IMR-90 (cell line): ENCODE data around the gene SREK1IP1. TPM values are rescaled to one million over a fixed set of nuclear protein-coding genes. Genes with fewer than 3 reads are reported as not detected.

ENCODE experiments used
- ATAC-seq: fragments of 200-7000 bp; cut with Tn5 transposase; 2 replicates; pipeline ENCODE4 v1.9.1; 2020; ENCODE audit warnings: low read depth, mild to moderate bottlenecking, moderate library complexity
- BruUV-seq: library from RNA; stranded (reverse); fragments of 400-500 nt; replicated peaks from 2 replicates; lab custom pipeline; 2021; lab: Mats Ljungman, UMichigan
- CTCF ChIA-PET: fragments of 300-600 bp; formaldehyde crosslinking; extraction: SDS; loops from one replicate; lab custom pipeline; 2021; ENCODE audit warnings: antibody characterized with exemption; lab: Yijun Ruan, JAX
- POLR2A ChIA-PET: fragments of 300-600 bp; sonication (Branson Sonifier 250); formaldehyde crosslinking; loops from one replicate; lab custom pipeline; 2022; ENCODE audit warnings: antibody characterized with exemption; ENCODE audit not compliant: unreplicated experiment; lab: Charles Lee
- DNase-seq: peaks from one replicate; pipeline ENCODE4 v3.0.0; 2013
- H2AFZ ChIP-seq: replicated peaks from 2 replicates; pipeline ENCODE3; 2013; ENCODE audit warnings: low read length, mild to moderate bottlenecking; ENCODE audit not compliant: poor library complexity
- H2AK5ac ChIP-seq: 2 replicates; pipeline ENCODE4 v1.6.1; 2013; ENCODE audit warnings: low read depth, low read length, inconsistent platforms
- H2AK9ac ChIP-seq: replicated peaks from 2 replicates; pipeline ENCODE3; 2013; ENCODE audit warnings: mild to moderate bottlenecking, low read depth, low read length, moderate library complexity; ENCODE audit not compliant: poor library complexity
- H2BK120ac ChIP-seq: 2 replicates; pipeline ENCODE4 v1.6.1; 2013; ENCODE audit warnings: low read depth, low read length, inconsistent platforms
- H2BK15ac ChIP-seq: 3 replicates; pipeline ENCODE4 v1.6.1; 2013; ENCODE audit warnings: low read depth, low read length, inconsistent platforms
- H2BK20ac ChIP-seq: 2 replicates; pipeline ENCODE4 v1.6.1; 2013; ENCODE audit warnings: low read depth, mild to moderate bottlenecking, inconsistent platforms, low read length, moderate library complexity
- H2BK5ac ChIP-seq: 2 replicates; pipeline ENCODE4 v1.6.1; 2013; ENCODE audit warnings: mild to moderate bottlenecking, low read depth, low read length, inconsistent platforms; ENCODE audit not compliant: poor library complexity, severe bottlenecking
- H3K14ac ChIP-seq: replicated peaks from 2 replicates; pipeline ENCODE4 v1.6.1; 2013; ENCODE audit warnings: low read depth, low read length, inconsistent platforms
- H3K18ac ChIP-seq: 2 replicates; pipeline ENCODE4 v1.6.1; 2013; ENCODE audit warnings: low read depth, low read length, control low read depth
- H3K23ac ChIP-seq: 2 replicates; pipeline ENCODE4 v1.6.1; 2013; ENCODE audit warnings: low read depth, low read length, inconsistent platforms
- H3K27ac ChIP-seq: 2 replicates; pipeline ENCODE4 v1.5.1; 2013; ENCODE audit warnings: mild to moderate bottlenecking, control low read depth, low read length; ENCODE audit not compliant: insufficient read depth
- H3K27me3 ChIP-seq: 2 replicates; pipeline ENCODE4 v1.6.1; 2013; ENCODE audit warnings: low read length; ENCODE audit not compliant: control insufficient read depth, insufficient read depth
- H3K36me3 ChIP-seq: 2 replicates; pipeline ENCODE4 v1.6.1; 2013; ENCODE audit warnings: low read length, mixed read lengths; ENCODE audit not compliant: control insufficient read depth, insufficient read depth
- H3K4ac ChIP-seq: 2 replicates; pipeline ENCODE4 v1.6.1; 2013; ENCODE audit warnings: low read depth, low read length, inconsistent platforms
- H3K4me1 ChIP-seq: 2 replicates; pipeline ENCODE4 v1.6.1; 2013; ENCODE audit warnings: low read length, mixed read lengths; ENCODE audit not compliant: control insufficient read depth, insufficient read depth
- H3K4me2 ChIP-seq: 2 replicates; pipeline ENCODE4 v1.6.1; 2013; ENCODE audit warnings: low read depth, mild to moderate bottlenecking, control low read depth, low read length, moderate library complexity
- H3K4me3 ChIP-seq: 2 replicates; pipeline ENCODE4 v1.5.1; 2013; ENCODE audit warnings: low read depth, mild to moderate bottlenecking, control low read depth, low read length, moderate library complexity; ENCODE audit not compliant: insufficient read depth
- H3K56ac ChIP-seq: 2 replicates; pipeline ENCODE4 v1.6.1; 2013; ENCODE audit warnings: low read length, inconsistent platforms; ENCODE audit not compliant: insufficient read depth; ENCODE audit errors: extremely low read depth
- H3K79me1 ChIP-seq, 2 experiments: 2 replicates each; pipeline ENCODE4 v1.6.1; 2013; ENCODE audit warnings: low read length in 2 of 2, inconsistent platforms in 1 of 2, low read depth in 1 of 2
- H3K9ac ChIP-seq: 2 replicates; pipeline ENCODE4 v1.6.1; 2013; ENCODE audit warnings: low read depth, low read length, control low read depth
- H3K9me1 ChIP-seq: 2 replicates; pipeline ENCODE4 v1.6.1; 2013; ENCODE audit warnings: low read length, inconsistent platforms; ENCODE audit not compliant: insufficient read depth
- H3K9me3 ChIP-seq: 2 replicates; pipeline ENCODE4 v1.6.1; 2013; ENCODE audit warnings: low read length; ENCODE audit not compliant: control insufficient read depth, insufficient read depth
- H4K20me1 ChIP-seq: 2 replicates; pipeline ENCODE4 v1.6.1; 2013; ENCODE audit warnings: low read length, inconsistent platforms; ENCODE audit not compliant: insufficient read depth
- H4K5ac ChIP-seq: 2 replicates; pipeline ENCODE4 v1.6.1; 2013; ENCODE audit warnings: mild to moderate bottlenecking, low read depth, low read length, control low read depth
- H4K8ac ChIP-seq, 2 experiments: 2 replicates each; pipeline ENCODE4 v1.6.1; 2013; ENCODE audit warnings: low read depth in 2 of 2, low read length in 2 of 2, control low read depth in 1 of 2, inconsistent platforms in 1 of 2
- H4K91ac ChIP-seq: 2 replicates; pipeline ENCODE4 v1.6.1; 2013; ENCODE audit warnings: low read depth, low read length, inconsistent platforms; ENCODE audit not compliant: insufficient read depth
- CEBPB ChIP-seq: IDR thresholded peaks from 2 replicates; pipeline ENCODE4 v1.6.1; 2012; ENCODE audit warnings: low read depth, low read length, improper control_type of control experiment
- FOS ChIP-seq: fragments of 150-350 bp; IDR thresholded peaks from 2 replicates; pipeline ENCODE4 v1.6.1; 2016; ENCODE audit warnings: low read depth, low read length
- MAFK ChIP-seq: IDR thresholded peaks from 2 replicates; pipeline ENCODE4 v1.6.1; 2012; ENCODE audit warnings: low read depth, low read length, improper control_type of control experiment
- MAZ ChIP-seq: IDR thresholded peaks from 2 replicates; pipeline ENCODE4 v1.6.1; 2012; ENCODE audit warnings: low read depth, mild to moderate bottlenecking, low read length, improper control_type of control experiment, moderate library complexity, borderline replicate concordance
- MXI1 ChIP-seq: IDR thresholded peaks from 2 replicates; pipeline ENCODE4 v1.6.1; 2012; ENCODE audit warnings: low read depth, mild to moderate bottlenecking, low read length, moderate library complexity, borderline replicate concordance
- NFE2L2 ChIP-seq: fragments of 150-350 bp; IDR thresholded peaks from 2 replicates; pipeline ENCODE4 v1.6.1; 2016; ENCODE audit warnings: low read depth, mild to moderate bottlenecking, low read length
- RCOR1 ChIP-seq: IDR thresholded peaks from 2 replicates; pipeline ENCODE4 v1.6.1; 2012; ENCODE audit warnings: mild to moderate bottlenecking, low read length, improper control_type of control experiment; ENCODE audit not compliant: insufficient replicate concordance
- RFX5 ChIP-seq: IDR thresholded peaks from 2 replicates; pipeline ENCODE4 v1.8.0; 2012; ENCODE audit warnings: low read depth, mild to moderate bottlenecking, low read length, moderate library complexity
- WGBS, 2 experiments: methylation state at CpG; one replicate each; pipeline versions ENCODE4 v1.1.5 to v1.1.7; 2013; ENCODE audit warnings: missing lambda C conversion rate in 2 of 2; ENCODE audit not compliant: insufficient read length in 1 of 2; ENCODE audit errors: extremely low coverage in 2 of 2; 5-methylcytosine and 5-hydroxymethylcytosine counted together
- dilution Hi-C: fragments of 300-500 bp; cut with HindIII; formaldehyde crosslinking; loops from one replicate; pipeline ENCODE4 v1.14.3; 2018; ENCODE audit warnings: low sequenced_read_pairs; ENCODE audit not compliant: unreplicated experiment
- in situ Hi-C: fragments of 300-500 bp; cut with MboI; formaldehyde crosslinking; loops from 3 replicates; pipeline ENCODE4 v1.14.3; 2019; ENCODE audit warnings: low sequenced_read_pairs, inconsistent platforms, mixed read lengths
- intact Hi-C: fragments of 100-400 bp; cut with micrococcal nuclease; formaldehyde crosslinking; loops from 2 replicates; pipeline ENCODE4 v1.10.0; 2022
- polyA plus RNA-seq, 3 experiments: library from polyadenylated mRNA; depleted of rRNA; stranded (reverse); fragments of >200 nt; gene quantifications; 2 replicates each; pipeline ENCODE4 v1.2.3, GENCODE V29; 2012; ENCODE audit warnings: low replicate concordance in 1 of 3
- total RNA-seq: library from RNA; depleted of rRNA; stranded (reverse); fragments of >200 nt; gene quantifications from 2 replicates; pipeline ENCODE4 v1.2.3, GENCODE V29; 2012
- TF ChIP-seq, protein P1 (sequence below): conservative IDR thresholded peaks from 2 replicates; pipeline ENCODE4 v1.5.1; 2012; ENCODE audit warnings: mild to moderate bottlenecking, low read depth, low read length, improper control_type of control experiment
- TF ChIP-seq, protein P2 (sequence below): fragments of 150-350 bp; IDR thresholded peaks from 2 replicates; pipeline ENCODE4 v1.6.1; 2017; ENCODE audit warnings: mild to moderate bottlenecking, antibody characterized with exemption, low read length, low read depth

SREK1IP1 gene
- total and polyA plus RNA-seq, 2 of the 4 experiments (the other 2 are of a cell fraction) = 3.3 to 6.5 TPM

DNA sequence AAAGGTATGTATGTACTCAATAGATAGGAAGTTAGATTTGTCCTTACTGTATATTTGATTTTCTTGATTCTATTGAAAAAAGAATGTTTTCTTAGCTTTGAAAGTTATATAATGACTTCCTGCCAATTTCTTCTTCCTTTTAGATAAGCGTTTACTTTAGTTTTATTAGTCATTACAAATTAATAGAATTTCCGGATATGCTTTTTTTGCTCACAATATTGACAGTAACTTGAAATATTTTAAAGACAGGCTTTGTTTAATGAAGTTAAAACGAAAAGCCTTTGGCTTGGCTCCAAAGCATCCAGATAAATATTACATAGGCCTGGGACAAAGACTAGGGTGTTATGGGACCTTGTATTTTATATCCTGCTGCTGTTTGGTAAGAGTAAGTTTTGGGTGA, 49.8 kb upstream of the SREK1IP1 start:
- ATAC-seq (no peak), DNase-seq (no peak)
- dilution Hi-C loops (no loop called here), in situ Hi-C loops (loop anchor here (10.0 kb wide), 2 partner anchors 137 to 277 kb away; no protein-coding TSS in a partner anchor), intact Hi-C loops (loop anchor here (10.0 kb wide), 2 partner anchors 457 to 757 kb away; no protein-coding TSS in a partner anchor)
- Histone ChIP-seq H2BK15ac (no peak overlapping the region), H2BK5ac (no peak overlapping the region), H3K9me3 (no peaks in the 10 kb centered on the region), H3K14ac (no peak overlapping the region), H3K9ac (no peak overlapping the region), H4K8ac (no peak overlapping the region; a peak in 1 of 4 replicates), H3K36me3 (0 out of 2 replicates have a peak, but pooled peaks cover 1% of the 10 kb centered on the region), H3K4ac (no peak overlapping the region), H4K91ac (no peak overlapping the region), H3K18ac (no peak overlapping the region), H3K4me1 (no peaks in the 10 kb centered on the region; the same call in 1 of the 2 replicates), H4K5ac (no peak overlapping the region), H3K4me3 (no peak overlapping the region), H3K56ac (no peak overlapping the region), H2BK120ac (no peak overlapping the region), H3K4me2 (no peak overlapping the region), H3K9me1 (no peaks in the 10 kb centered on the region), H4K20me1 (no peaks in the 10 kb centered on the region), H3K27ac (no peak overlapping the region), H2AK5ac (no peak overlapping the region), H3K23ac (no peak overlapping the region), H2AK9ac (no peak overlapping the region), H3K27me3 (no peaks in the 10 kb centered on the region), H3K79me1 (no peaks in the 10 kb centered on the region; a peak in 2 of 4 replicates), H2AFZ (no peak overlapping the region), H2BK20ac (no peak overlapping the region)
- no TSS peak for BruUV-seq
- WGBS, 2 experiments = no CpG with 5 or more reads among the region's 3 CpGs
- CTCF ChIA-PET = interaction anchor here (0.6 to 1.5 kb wide), 2 partner anchors 35 to 130 kb away, joined by 3 to 6 read pairs; no protein-coding TSS in a partner anchor
- TF ChIP-seq MXI1 (no peak), RCOR1 (no peak), MAZ (no peak), CEBPB (no peak), FOS (no peak), NFE2L2 (no peak), MAFK (no peak), RFX5 (no peak)
- TF ChIP-seq, protein P1, sequence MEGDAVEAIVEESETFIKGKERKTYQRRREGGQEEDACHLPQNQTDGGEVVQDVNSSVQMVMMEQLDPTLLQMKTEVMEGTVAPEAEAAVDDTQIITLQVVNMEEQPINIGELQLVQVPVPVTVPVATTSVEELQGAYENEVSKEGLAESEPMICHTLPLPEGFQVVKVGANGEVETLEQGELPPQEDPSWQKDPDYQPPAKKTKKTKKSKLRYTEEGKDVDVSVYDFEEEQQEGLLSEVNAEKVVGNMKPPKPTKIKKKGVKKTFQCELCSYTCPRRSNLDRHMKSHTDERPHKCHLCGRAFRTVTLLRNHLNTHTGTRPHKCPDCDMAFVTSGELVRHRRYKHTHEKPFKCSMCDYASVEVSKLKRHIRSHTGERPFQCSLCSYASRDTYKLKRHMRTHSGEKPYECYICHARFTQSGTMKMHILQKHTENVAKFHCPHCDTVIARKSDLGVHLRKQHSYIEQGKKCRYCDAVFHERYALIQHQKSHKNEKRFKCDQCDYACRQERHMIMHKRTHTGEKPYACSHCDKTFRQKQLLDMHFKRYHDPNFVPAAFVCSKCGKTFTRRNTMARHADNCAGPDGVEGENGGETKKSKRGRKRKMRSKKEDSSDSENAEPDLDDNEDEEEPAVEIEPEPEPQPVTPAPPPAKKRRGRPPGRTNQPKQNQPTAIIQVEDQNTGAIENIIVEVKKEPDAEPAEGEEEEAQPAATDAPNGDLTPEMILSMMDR = no peak
- TF ChIP-seq, protein P2, sequence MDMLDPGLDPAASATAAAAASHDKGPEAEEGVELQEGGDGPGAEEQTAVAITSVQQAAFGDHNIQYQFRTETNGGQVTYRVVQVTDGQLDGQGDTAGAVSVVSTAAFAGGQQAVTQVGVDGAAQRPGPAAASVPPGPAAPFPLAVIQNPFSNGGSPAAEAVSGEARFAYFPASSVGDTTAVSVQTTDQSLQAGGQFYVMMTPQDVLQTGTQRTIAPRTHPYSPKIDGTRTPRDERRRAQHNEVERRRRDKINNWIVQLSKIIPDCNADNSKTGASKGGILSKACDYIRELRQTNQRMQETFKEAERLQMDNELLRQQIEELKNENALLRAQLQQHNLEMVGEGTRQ = no peak
- POLR2A ChIA-PET = no interaction called here
